HFFc6 (cell line): Measurements from ENCODE around the gene ANKRD16. TPM values are rescaled to one million over a fixed set of nuclear protein-coding genes. Genes with fewer than 3 reads are reported as not detected.

ENCODE experiments used
- DNase-seq: peaks from one replicate; pipeline ENCODE4 v3.0.0-alpha.2; 2018
- H3K27ac Mint-ChIP-seq: 2 replicates; pipeline ENCODE4 v1.8.0; 2020; ENCODE audit warnings: mild to moderate bottlenecking, mixed read lengths
- H3K27me3 Mint-ChIP-seq: 2 replicates; pipeline ENCODE4 v1.8.0; 2021; ENCODE audit warnings: mild to moderate bottlenecking, moderate library complexity, mixed read lengths; ENCODE audit not compliant: insufficient read depth
- H3K36me3 Mint-ChIP-seq: 2 replicates; pipeline ENCODE4 v1.8.0; 2021; ENCODE audit warnings: low read depth, mixed read lengths
- H3K4me1 Mint-ChIP-seq: 2 replicates; pipeline ENCODE4 v1.8.0; 2020; ENCODE audit warnings: low read depth, mixed read lengths
- H3K4me3 Mint-ChIP-seq: 2 replicates; pipeline ENCODE4 v1.8.0; 2020; ENCODE audit warnings: mild to moderate bottlenecking, moderate library complexity, mixed read lengths
- H3K9me3 Mint-ChIP-seq: 2 replicates; pipeline ENCODE4 v1.8.0; 2020; ENCODE audit warnings: mild to moderate bottlenecking, mixed read lengths
- CTCF ChIP-seq: fragments of 200-600 bp; sonication (generic); IDR thresholded peaks from 2 replicates; pipeline ENCODE4 v1.5.0; 2021; ENCODE audit warnings: antibody characterized with exemption, mild to moderate bottlenecking
- total RNA-seq, 6 experiments: library from RNA; stranded (reverse); fragmentation: NEBNext Ultra II Directional; extraction: Animal tissue kit (Norgen Biotek cat#: 25700); gene quantifications; 2 replicates in 1 of 6; 3 replicates in 5 of 6; pipeline ENCODE4 v1.2.3, GENCODE V29; 2021

The ANKRD16 gene
- total RNA-seq, 6 experiments from 2014 or later: 4.7 to 6.7 (median 5.5) TPM

- DNase-seq: no peak
- peaks cover 22% of the 10 kb centered on the region for H3K36me3 Mint-ChIP-seq
- no peak for TF ChIP-seq CTCF
- H3K9me3 Mint-ChIP-seq: no peaks in the 10 kb centered on the region
- no peak overlapping the region for H3K4me3 Mint-ChIP-seq
- H3K27me3 Mint-ChIP-seq: no peaks in the 10 kb centered on the region
- no peak overlapping the region for H3K27ac Mint-ChIP-seq
- no peaks in the 10 kb centered on the region for H3K4me1 Mint-ChIP-seq
Observed at GRCh38 chr10:5919568-5919967, 29.9 kb upstream of the ANKRD16 start.

GRCh38 chr10:5918763-5919162, 29.1 kb upstream of the ANKRD16 start:
- TF ChIP-seq CTCF: no peak
- no peaks in the 10 kb centered on the region for H3K9me3 Mint-ChIP-seq
- no peaks in the 10 kb centered on the region for H3K27me3 Mint-ChIP-seq
- no peak for DNase-seq
- H3K27ac Mint-ChIP-seq: no peak overlapping the region
- H3K36me3 Mint-ChIP-seq: peaks cover 23% of the 10 kb centered on the region
- no peaks in the 10 kb centered on the region for H3K4me1 Mint-ChIP-seq
- H3K4me3 Mint-ChIP-seq: no peak overlapping the region

GRCh38 chr10:5917305-5917704, 27.6 kb upstream of the ANKRD16 start:
- Mint-ChIP-seq H3K4me3 (no peak overlapping the region), H3K4me1 (no peaks in the 10 kb centered on the region)
- DNase-seq: no peak

GRCh38 chr10:5915451-5915850, 25.8 kb upstream of the ANKRD16 start:
- no peaks in the 10 kb centered on the region for H3K27me3 Mint-ChIP-seq
- H3K4me1 Mint-ChIP-seq: no peaks in the 10 kb centered on the region
- peaks cover 21% of the 10 kb centered on the region for H3K36me3 Mint-ChIP-seq
- H3K27ac Mint-ChIP-seq: no peak overlapping the region
- no peak for DNase-seq
- H3K9me3 Mint-ChIP-seq: no peaks in the 10 kb centered on the region
- no peak overlapping the region for H3K4me3 Mint-ChIP-seq
- TF ChIP-seq CTCF: no peak

More at GRCh38 chr10:5917305-5917704, 27.6 kb upstream of the ANKRD16 start:
- Mint-ChIP-seq H3K27ac (no peak overlapping the region), H3K27me3 (no peaks in the 10 kb centered on the region), H3K9me3 (no peaks in the 10 kb centered on the region), H3K36me3 (peaks cover 16% of the 10 kb centered on the region)
- TF ChIP-seq CTCF: no peak

- H3K27ac Mint-ChIP-seq: no peak overlapping the region
- no peaks in the 10 kb centered on the region for H3K27me3 Mint-ChIP-seq
- no peaks in the 10 kb centered on the region for H3K4me1 Mint-ChIP-seq
- H3K9me3 Mint-ChIP-seq: no peaks in the 10 kb centered on the region
- H3K4me3 Mint-ChIP-seq: no peak overlapping the region
- H3K36me3 Mint-ChIP-seq: peaks cover 22% of the 10 kb centered on the region
- TF ChIP-seq CTCF: no peak
- no peak for DNase-seq
Observed at GRCh38 chr10:5913736-5914135, 24.0 kb upstream of the ANKRD16 start.

- no peaks in the 10 kb centered on the region for H3K27me3 Mint-ChIP-seq
- no peak overlapping the region for H3K4me3 Mint-ChIP-seq
- H3K36me3 Mint-ChIP-seq: peaks cover 37% of the 10 kb centered on the region
Observed at GRCh38 chr10:5911670-5912069, 22.0 kb upstream of the ANKRD16 start.

More at GRCh38 chr10:5911670-5912069, 22.0 kb upstream of the ANKRD16 start:
- DNase-seq: no peak
- no peaks in the 10 kb centered on the region for H3K4me1 Mint-ChIP-seq
- no peaks in the 10 kb centered on the region for H3K9me3 Mint-ChIP-seq
- H3K27ac Mint-ChIP-seq: no peak overlapping the region
- no peak for TF ChIP-seq CTCF
